ENCODE measurements around the gene WNT9A.
"Not testable (repeated sequence)": the region's sequence is repeated elsewhere in the genome, so short reads cannot be mapped to it uniquely, and the experiment has no call there.

Gene WNT9A, protein sequence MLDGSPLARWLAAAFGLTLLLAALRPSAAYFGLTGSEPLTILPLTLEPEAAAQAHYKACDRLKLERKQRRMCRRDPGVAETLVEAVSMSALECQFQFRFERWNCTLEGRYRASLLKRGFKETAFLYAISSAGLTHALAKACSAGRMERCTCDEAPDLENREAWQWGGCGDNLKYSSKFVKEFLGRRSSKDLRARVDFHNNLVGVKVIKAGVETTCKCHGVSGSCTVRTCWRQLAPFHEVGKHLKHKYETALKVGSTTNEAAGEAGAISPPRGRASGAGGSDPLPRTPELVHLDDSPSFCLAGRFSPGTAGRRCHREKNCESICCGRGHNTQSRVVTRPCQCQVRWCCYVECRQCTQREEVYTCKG

DNA sequence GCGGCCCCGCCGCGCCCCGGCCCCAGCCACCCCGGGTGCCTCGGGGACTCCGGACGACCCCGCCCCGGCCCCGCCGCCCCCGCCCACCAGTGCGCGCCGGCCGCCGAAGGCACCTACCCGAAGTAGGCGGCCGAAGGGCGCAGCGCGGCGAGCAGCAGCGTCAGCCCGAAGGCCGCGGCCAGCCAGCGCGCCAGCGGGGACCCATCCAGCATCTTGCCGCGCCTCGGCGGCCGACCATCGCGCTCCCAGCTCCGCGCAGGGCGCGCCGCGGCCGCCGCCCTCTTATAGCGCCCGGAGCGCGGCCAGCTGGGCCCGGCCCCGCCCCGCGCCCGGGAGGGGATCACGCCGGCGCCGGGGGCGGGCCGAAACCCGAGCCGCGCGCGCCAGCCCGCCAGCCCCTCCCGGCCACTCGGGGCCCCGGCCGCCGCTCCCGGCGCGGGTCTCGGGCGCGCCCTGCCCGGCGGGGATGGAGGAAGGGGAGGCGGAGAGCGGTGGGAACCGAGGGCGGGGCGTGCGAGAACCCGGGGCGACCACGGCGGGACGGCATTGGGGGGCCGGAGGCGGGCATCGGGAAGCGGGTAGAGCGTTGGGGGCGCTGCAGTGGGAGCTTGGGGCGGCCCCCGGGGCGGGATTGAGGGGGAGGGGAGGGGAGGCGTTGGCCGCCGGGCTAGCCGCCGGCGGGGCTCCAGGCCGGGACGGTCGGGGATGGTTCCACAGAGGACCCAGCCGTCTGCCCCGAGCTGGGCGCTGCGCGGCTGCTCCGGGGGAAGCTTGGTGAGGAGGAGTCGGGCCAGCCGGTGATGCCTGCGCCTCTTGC is at the start of gene WNT9A:
WNT9A (minus strand) TSS at position 257 of the 817 bp plus-strand sequence; CDS start at position 212, 45 bp downstream.
- TF ChIP-seq, protein P1, sequence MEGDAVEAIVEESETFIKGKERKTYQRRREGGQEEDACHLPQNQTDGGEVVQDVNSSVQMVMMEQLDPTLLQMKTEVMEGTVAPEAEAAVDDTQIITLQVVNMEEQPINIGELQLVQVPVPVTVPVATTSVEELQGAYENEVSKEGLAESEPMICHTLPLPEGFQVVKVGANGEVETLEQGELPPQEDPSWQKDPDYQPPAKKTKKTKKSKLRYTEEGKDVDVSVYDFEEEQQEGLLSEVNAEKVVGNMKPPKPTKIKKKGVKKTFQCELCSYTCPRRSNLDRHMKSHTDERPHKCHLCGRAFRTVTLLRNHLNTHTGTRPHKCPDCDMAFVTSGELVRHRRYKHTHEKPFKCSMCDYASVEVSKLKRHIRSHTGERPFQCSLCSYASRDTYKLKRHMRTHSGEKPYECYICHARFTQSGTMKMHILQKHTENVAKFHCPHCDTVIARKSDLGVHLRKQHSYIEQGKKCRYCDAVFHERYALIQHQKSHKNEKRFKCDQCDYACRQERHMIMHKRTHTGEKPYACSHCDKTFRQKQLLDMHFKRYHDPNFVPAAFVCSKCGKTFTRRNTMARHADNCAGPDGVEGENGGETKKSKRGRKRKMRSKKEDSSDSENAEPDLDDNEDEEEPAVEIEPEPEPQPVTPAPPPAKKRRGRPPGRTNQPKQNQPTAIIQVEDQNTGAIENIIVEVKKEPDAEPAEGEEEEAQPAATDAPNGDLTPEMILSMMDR (IDR thresholded peaks at IDR 0.05; ENCODE audit: low read depth, low read length), result no peak
- H3K4me3 ChIP-seq (ENCODE audit: low read depth, low read length), result peak within 1 kb of the TSS; percentile 64

DNA sequence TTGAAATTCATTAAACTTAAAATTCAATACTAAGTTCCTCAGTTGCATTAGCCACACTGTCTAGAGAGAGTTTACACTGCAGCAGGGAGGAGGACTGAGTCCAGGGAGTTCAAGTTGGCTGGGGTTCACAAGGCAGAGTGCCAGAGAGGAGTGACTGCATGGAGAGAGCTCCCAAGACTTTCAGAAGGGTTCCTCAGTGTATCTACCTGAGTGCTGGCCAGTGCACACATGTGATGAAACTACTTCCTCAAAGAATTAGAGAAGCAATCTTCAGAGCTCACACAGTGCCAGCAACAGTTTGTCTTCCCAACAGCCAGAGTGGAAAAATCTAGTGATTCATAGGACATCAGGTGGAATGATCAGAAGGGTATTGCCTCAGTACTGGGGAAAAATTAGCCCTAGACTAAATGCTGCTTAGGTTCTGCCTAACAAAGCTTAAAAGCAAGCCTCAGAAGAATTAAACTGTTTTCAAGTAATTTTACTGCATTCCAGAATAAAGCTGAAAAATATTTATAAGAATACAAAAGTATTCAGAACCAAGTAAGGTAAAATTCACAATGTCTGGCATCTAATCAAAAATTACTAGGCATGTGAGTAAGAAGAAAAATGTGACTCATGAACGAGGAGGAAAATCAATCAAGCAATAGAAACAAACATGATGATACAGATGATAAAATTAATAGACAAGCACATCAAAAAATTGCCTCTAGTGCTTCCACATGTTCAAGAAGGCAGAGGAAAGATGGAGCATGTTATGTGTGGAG is 48.6 kb upstream of the WNT9A start:
- no peak overlapping the region for H3K4me3 ChIP-seq (ENCODE audit: low read depth, low read length)
- TF ChIP-seq, protein P1 (IDR thresholded peaks at IDR 0.05; ENCODE audit: low read depth, low read length), result no peak

DNA sequence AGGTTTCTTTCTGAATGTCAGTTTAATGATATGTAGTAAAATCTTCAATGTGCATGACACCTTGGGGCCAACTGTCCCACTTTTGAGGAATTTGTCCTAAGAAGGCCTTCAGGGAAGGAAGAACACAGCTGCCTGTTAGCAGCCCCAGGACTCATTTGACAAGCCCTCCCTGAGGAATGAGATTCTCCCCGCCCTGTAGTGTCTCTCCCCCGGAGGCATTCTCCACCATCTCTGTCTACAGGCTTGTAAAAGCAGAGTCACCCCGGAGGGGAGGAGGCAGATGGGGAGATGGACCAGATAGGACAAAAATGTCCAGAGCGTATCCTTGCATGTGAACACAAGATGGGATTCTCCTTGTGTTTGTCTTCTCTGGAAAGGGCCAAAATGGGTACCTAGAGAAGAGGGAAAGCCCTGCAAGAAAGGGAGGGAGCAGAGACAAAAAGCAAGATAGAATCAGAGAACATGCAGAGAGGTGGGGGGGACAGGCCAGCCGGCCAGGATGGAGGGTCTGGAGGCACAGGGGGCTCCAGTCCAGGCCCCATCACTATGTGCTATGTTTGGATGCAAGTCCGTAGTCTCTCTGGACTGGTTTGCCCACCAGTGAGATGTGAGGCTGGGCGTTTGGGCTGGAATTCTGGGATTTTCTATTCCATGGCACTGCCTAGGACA is 47.0 kb upstream of the WNT9A start:
- H3K4me3 ChIP-seq (ENCODE audit: low read depth, low read length), result no peak overlapping the region
- TF ChIP-seq, protein P1 (IDR thresholded peaks at IDR 0.05; ENCODE audit: low read depth, low read length), result no peak

DNA sequence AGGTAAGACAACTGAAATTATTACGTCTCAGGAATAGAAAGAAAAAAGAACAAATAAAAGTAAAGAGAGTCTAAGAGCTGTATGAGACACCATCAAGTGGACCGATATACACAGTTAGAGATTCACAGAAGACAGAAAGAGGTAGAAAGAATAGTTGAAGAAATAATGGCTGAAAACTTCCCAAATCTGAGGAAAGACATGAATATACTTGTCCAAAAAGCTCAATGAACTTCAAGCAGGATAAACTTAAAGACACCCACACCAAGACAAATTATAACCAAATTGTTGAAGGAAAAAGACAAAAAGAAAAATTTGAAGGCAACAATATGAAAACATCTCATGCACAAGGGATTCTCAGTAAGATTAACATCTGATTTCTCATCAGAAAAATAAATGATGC is 39.4 kb upstream of the WNT9A start:
- no peak overlapping the region for H3K4me3 ChIP-seq (ENCODE audit: low read depth, low read length)
- TF ChIP-seq, protein P1 (IDR thresholded peaks at IDR 0.05; ENCODE audit: low read depth, low read length), result no peak

DNA sequence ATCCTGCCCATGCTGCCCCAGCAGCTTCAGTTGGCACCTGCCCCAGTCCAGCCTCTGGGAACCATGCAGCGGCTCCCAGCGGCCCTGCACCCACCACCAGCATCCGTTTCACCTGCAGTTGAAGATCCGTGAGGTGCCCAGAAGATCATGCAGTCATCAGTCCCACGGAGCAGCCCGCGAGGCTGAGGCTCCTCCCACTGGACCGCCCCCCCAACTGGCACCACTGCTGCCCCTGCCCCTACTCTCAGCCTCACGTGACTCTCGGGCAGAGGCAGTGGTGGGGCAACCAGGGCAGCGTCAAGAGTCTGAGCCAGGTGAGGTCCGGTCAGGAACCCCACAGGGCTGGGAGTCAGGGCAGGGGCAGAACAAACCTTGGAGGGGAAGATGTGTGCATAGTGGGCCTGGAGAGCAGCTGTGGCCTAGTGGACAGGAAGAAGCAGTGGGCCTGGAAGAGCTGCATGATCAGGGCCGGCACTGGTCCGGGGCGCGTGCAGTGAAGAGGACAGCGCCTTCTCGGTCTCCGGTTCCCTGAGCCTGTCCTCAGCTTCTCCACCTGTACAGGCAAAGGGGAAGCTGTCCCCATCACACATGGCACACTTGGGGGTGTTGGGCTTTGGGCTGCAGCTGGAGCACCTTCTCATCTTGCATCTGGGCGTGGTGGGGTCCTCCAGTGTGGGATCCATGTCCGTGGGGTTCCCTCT is 28.0 kb upstream of the WNT9A start:
- not testable (repeated sequence) for H3K4me3 ChIP-seq (ENCODE audit: low read depth, low read length)

DNA sequence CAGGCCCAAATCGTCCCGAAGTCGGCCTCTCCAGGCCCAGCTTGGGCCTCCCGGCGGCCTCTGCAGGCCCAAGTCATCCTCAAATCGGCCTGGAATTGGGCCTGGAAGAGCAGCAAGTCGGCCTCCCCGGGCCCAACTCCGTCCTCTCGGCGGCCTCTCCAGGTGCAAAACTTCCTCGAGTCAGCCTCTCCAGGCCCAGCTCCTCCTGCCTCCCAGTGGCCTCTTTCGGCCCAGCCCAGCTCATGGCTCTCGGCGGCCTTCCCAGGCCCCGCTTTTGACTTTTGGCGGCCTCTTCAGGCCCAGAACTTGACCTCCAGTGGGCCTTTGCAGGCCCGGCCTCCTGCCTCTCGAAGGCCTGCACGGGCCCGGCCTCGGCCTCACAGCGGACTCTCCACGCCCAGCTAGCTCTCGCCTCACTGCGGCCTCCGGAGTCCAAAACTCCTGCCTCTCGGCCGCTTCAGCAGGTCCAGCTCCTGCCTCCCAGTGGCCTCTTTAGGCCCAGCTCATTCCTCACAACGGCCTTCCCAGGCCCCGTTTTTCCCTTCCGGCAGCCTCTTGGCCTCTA is 26.1 kb upstream of the WNT9A start:
- H3K4me3 ChIP-seq (ENCODE audit: low read depth, low read length), result not testable (repeated sequence)

DNA sequence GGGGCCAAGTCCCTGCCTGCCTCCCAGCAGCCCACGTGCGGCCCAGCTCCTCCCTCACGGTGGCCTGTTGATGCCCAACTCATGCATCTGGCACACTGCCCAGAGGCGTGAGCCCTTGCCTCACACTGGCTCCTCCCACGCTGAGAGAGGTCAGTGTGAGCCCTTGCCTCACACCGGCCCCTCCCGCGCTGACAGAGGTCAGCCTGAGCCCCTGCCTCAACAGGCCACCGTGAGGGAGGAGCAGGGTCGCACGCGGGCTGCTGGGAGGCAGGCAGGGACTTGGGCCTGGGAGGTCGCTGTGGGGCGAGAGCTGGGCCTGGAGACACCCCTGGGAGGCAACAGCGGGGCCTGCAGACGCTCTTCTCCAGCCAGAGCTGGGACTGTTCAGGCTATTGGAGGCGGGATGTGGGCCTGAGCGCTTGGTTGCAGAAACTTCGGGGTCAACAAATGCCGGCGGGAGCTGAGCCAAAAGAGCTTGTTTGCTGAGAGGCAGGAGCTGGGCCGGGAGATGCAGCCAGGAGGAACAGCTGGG is 25.2 kb upstream of the WNT9A start:
- H3K4me3 ChIP-seq (ENCODE audit: low read depth, low read length), result not testable (repeated sequence)

DNA sequence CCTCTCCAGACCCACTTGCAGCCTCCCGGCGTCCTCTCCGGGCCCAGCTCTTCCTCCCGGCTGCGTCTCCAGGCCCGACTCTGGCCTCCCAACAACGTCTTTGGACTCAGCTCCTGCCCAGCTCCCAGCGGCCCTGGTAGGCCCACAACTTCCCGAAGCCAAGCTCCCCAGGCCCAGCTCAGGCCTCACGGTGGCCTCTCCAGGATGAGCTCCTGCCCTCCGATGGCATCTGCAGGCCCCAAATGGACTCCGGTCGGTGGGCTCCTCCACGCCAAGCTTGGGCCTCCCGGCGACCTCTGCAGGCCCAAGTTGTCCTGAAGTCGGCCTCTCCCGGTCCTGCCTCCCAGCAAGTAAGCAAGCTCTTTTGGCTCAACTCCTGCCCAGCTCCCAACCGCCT is 24.5 kb upstream of the WNT9A start:
- H3K4me3 ChIP-seq (ENCODE audit: low read depth, low read length), result not testable (repeated sequence)

DNA sequence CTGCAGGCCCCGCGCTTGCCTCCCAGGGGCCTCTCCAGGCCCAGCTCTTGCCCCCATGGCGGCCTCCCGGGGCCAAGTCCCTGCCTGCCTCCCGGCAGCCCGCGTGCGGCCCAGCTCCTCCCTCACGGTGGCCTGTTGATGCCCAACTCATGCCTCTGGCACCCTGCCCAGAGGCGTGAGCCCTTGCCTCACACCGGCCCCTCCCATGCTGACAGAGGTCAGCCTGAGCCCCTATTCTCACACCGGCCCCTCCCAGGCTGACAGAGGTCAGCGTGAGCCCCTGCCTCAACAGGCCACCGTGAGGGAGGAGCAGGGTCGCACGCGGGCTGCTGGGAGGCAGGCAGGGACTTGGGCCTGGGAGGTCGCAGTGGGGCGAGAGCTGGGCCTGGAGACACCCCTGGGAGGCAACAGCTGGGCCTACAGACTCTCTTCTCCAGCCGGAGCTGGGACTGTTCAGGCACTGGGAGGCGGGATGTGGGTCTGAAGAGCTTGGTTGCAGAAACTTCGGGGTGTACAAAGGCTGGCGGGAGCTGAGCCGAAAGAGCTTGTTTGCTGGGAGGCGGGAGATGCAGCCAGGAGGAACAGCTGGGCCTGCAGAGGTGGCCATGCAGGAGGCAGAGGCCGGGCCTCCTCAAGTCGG is 24.0 kb upstream of the WNT9A start:
- not testable (repeated sequence) for H3K4me3 ChIP-seq (ENCODE audit: low read depth, low read length)

DNA sequence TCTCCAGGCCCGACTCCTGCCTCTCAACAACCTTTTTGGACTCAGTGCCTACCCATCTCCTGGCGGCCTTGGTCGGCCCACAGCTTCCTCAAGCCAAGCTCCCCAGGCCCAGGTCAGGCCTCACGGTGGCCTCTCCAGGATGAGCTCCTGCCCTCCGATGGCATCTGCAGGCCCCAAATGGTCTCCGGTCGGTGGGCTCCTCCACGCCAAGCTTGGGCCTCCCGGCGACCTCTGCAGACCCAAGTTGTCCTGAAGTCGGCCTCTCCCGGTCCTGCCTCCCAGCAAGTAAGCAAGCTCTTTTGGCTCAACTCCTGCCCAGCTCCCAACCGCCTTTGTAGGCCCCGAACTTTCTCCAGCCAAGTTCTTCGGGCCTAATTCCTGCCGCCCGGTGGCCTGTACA is 23.5 kb upstream of the WNT9A start:
- H3K4me3 ChIP-seq (ENCODE audit: low read depth, low read length), result not testable (repeated sequence)

DNA sequence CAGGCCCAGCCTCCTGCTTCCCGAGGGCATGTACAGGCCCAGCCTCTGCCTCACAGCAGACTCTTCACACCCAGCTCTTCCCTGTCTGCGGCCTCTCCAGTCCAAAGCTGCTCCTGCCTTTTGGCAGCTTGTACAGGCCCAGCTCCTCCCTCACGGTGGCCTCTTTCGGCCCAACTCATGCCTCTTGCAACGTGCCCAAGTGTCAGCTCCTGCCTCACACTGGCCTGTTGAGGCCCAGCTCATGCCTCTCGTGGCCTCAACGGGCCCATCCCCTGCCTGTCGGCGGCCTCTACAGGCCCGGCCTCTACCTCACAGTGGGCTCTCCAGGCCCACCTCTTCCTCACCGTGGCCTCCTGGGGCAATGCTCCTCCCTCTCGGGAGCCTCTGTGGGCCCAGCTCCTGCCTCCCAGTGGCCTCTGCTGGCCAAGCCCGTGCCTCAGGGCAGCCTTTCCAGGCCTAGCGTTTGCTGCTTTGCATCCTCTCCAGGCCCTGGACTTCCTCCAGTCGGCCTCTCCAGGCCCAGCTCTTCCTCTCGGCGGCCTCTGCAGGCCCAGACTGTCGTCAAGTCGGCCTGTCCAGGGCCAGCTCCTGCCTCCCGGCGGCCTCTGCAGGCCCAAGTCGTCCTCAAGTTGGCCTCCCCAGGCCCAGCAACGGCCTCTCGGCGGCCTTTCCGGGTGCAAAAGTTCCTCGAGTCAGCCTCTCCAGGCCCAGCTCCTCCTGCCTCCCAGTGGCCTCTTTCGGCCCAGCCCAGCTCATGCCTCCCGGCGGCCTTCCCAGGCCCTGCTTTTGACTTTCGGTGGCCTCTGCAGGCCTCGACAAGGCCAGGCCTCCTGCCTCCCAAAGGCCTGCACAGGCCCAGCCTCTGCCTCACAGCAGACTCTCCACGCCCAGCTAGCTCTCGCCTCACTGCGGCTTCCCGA is 22.6 kb upstream of the WNT9A start:
- not testable (repeated sequence) for H3K4me3 ChIP-seq (ENCODE audit: low read depth, low read length)

Data from WI38 (cell line).